HepG2 (cell line): ENCODE measurements around the gene STIM1. TPM values are rescaled to one million over a fixed set of nuclear protein-coding genes. Genes with fewer than 3 reads are reported as not detected.

Experiments
- CREM ChIP-seq, 2 experiments: sonication (generic) in 1 of 2; formaldehyde crosslinking in 1 of 2; IDR thresholded peaks; 2 replicates each; pipeline versions ENCODE4 v1.4.0 to v1.6.1; 2016 to 2020; ENCODE audit warnings: antibody characterized with exemption in 1 of 2, mild to moderate bottlenecking in 1 of 2, missing genetic modification reagents in 1 of 2
- EED ChIP-seq: sonication (generic); formaldehyde crosslinking; IDR thresholded peaks from 2 replicates; pipeline ENCODE4 v1.5.0; 2020; ENCODE audit warnings: mild to moderate bottlenecking, missing genetic modification reagents
- FOSL2 ChIP-seq: sonication (generic); formaldehyde crosslinking; IDR thresholded peaks from 2 replicates; pipeline ENCODE4 v1.4.0; 2020; ENCODE audit warnings: missing genetic modification reagents
- FOXJ3 ChIP-seq: sonication (generic); formaldehyde crosslinking; IDR thresholded peaks from 2 replicates; pipeline ENCODE4 v1.4.0; 2020; ENCODE audit warnings: missing genetic modification reagents, mild to moderate bottlenecking, borderline replicate concordance
- ISL2 ChIP-seq: sonication (generic); formaldehyde crosslinking; IDR thresholded peaks from 2 replicates; pipeline ENCODE4 v1.5.0; 2020; ENCODE audit warnings: missing genetic modification reagents
- PAXIP1 ChIP-seq: sonication (generic); formaldehyde crosslinking; conservative IDR thresholded peaks from 2 replicates; pipeline ENCODE4 v1.4.0; 2020; ENCODE audit warnings: mild to moderate bottlenecking, missing genetic modification reagents, moderate library complexity
- SNAPC5 ChIP-seq: sonication (generic); formaldehyde crosslinking; IDR thresholded peaks from 2 replicates; pipeline ENCODE4 v1.8.1; 2023; ENCODE audit warnings: mild to moderate bottlenecking, missing genetic modification reagents, borderline replicate concordance
- YY1 ChIP-seq: IDR thresholded peaks from 2 replicates; pipeline ENCODE4 v1.6.1; 2011; ENCODE audit warnings: low read length, low read depth, moderate library complexity, mild to moderate bottlenecking; ENCODE audit not compliant: insufficient read depth, insufficient replicate concordance
- ZBTB7A ChIP-seq: sonication (generic); formaldehyde crosslinking; IDR thresholded peaks from 2 replicates; pipeline ENCODE4 v1.8.0; 2022; ENCODE audit warnings: mild to moderate bottlenecking, missing genetic modification reagents
- ZMYM2 ChIP-seq: sonication (generic); formaldehyde crosslinking; IDR thresholded peaks from 2 replicates; pipeline ENCODE4 v1.8.0; 2022; ENCODE audit warnings: mild to moderate bottlenecking, missing genetic modification reagents
- ZNF282 ChIP-seq: fragments of 450-650 bp; IDR thresholded peaks from 2 replicates; pipeline ENCODE4 v1.6.1; 2018; ENCODE audit not compliant: partially characterized antibody
- ZNF292 ChIP-seq: sonication (generic); formaldehyde crosslinking; IDR thresholded peaks from 2 replicates; pipeline ENCODE4 v1.8.1; 2022; ENCODE audit warnings: mild to moderate bottlenecking, low read depth, missing genetic modification reagents, borderline replicate concordance
- ZNF383 ChIP-seq: sonication (generic); formaldehyde crosslinking; IDR thresholded peaks from 2 replicates; pipeline ENCODE4 v1.4.0; 2020; ENCODE audit warnings: missing genetic modification reagents, mild to moderate bottlenecking, borderline replicate concordance
- polyA plus RNA-seq, 8 experiments: library from polyadenylated mRNA; depleted of rRNA in 3 of 8; stranded (reverse) in 7 of 8; unstranded in 1 of 8; fragments of >200 nt; fragmentation: Illumina TruSeq in 4 of 8; extraction: Trizol in 4 of 8; gene quantifications; 2 replicates each; pipeline versions ENCODE4 v1.2.1 to v1.2.3, GENCODE V29; 2011 to 2016; ENCODE audit warnings: low read depth in 4 of 8, missing spikeins in 1 of 8, mixed read lengths in 1 of 8; ENCODE audit not compliant: insufficient read depth in 1 of 8
- total RNA-seq, 5 experiments: library from RNA; depleted of rRNA; stranded (reverse); fragments of >200 nt; fragmentation: Illumina TruSeq; extraction: Trizol; gene quantifications; 2 replicates each; pipeline ENCODE4 v1.2.3, GENCODE V29; 2016; ENCODE audit warnings: low read depth in 1 of 5
- TF ChIP-seq, protein P1 (sequence below), 2 experiments: sonication (generic) in 1 of 2; formaldehyde crosslinking in 1 of 2; IDR thresholded peaks; 2 replicates each; pipeline versions ENCODE4 v1.4.0 to v1.6.1; 2018 to 2020; ENCODE audit warnings: missing genetic modification reagents in 2 of 2, borderline replicate concordance in 1 of 2, low read depth in 1 of 2, mild to moderate bottlenecking in 1 of 2, missing biosample characterization in 1 of 2
- TF ChIP-seq, protein P2 (sequence below): sonication (generic); formaldehyde crosslinking; IDR thresholded peaks from 2 replicates; pipeline ENCODE4 v1.5.1; 2020; ENCODE audit warnings: missing genetic modification reagents, mild to moderate bottlenecking, borderline replicate concordance
- TF ChIP-seq, protein P3 (sequence below): sonication (generic); formaldehyde crosslinking; IDR thresholded peaks from 2 replicates; pipeline ENCODE4 v1.5.0; 2020; ENCODE audit warnings: mild to moderate bottlenecking, missing genetic modification reagents, borderline replicate concordance

Gene STIM1
- total and polyA plus RNA-seq, 2 of the 13 experiments (the other 11 are each of a cell fraction or from before 2014, with no cell fraction given): 19.2 to 28.5 TPM

DNA sequence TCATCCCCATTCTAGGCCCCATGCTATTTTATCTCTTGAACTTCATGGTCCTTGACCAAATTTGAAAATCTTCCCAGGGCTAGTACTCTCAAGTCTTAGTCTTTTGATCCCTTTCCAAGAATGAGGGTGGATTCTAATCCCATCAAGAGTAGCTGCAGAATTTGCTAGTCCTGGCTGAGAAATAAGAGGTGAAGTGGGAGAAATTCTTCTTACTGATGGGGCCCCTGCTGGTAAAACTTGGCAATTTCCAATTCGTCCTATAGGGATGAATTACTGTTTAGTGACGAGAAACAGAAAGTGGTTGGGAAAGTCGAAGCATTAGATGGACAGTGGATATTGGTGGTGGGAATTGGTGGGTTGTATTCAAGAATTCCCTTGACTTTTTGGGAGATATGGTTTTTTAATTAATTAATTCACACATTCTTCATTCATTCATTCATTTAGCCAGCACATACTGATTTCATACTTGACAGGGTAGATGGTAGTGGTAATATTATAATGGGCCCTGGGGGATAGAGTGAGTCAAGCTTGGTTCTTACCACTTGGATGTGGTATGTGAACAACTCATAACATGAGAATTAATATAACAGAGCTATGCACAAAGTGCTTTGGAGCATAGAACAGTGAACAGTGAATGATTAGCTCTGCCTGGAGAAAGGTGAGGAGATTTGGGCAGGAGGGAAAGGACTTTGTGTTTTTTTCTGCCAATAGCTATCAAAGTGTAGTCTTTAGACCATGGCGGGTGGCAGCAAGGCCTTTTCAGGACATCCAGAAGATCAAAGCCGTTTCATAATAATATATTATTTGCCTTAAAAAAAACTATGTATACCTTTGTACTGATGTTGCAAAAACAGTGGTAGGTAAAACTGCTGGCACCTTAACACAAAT is 103.8 kb downstream of the STIM1 start (continued):
- TF ChIP-seq ZNF282: no peak
- TF ChIP-seq ZNF383 (CRISPR knock-in tag): no peak
- peak; percentile 82 for TF ChIP-seq PAXIP1 (CRISPR knock-in tag)
- no peak for TF ChIP-seq YY1
- TF ChIP-seq ZNF292: 0 out of 2 replicates have a peak, but pooled peaks have one; percentile 25
- no peak for TF ChIP-seq SNAPC5 (CRISPR knock-in tag)
- TF ChIP-seq, protein P1, sequence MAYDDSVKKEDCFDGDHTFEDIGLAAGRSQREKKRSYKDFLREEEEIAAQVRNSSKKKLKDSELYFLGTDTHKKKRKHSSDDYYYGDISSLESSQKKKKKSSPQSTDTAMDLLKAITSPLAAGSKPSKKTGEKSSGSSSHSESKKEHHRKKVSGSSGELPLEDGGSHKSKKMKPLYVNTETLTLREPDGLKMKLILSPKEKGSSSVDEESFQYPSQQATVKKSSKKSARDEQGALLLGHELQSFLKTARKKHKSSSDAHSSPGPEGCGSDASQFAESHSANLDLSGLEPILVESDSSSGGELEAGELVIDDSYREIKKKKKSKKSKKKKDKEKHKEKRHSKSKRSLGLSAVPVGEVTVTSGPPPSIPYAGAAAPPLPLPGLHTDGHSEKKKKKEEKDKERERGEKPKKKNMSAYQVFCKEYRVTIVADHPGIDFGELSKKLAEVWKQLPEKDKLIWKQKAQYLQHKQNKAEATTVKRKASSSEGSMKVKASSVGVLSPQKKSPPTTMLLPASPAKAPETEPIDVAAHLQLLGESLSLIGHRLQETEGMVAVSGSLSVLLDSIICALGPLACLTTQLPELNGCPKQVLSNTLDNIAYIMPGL (CRISPR knock-in tag; IDR thresholded peaks at IDR 0.05; ENCODE audit: borderline replicate concordance in 1 of 2, low read depth in 1 of 2): 0 out of 4 replicates have a peak, but pooled peaks of 1 of the 2 experiments have one; percentile 34
- TF ChIP-seq, protein P2, sequence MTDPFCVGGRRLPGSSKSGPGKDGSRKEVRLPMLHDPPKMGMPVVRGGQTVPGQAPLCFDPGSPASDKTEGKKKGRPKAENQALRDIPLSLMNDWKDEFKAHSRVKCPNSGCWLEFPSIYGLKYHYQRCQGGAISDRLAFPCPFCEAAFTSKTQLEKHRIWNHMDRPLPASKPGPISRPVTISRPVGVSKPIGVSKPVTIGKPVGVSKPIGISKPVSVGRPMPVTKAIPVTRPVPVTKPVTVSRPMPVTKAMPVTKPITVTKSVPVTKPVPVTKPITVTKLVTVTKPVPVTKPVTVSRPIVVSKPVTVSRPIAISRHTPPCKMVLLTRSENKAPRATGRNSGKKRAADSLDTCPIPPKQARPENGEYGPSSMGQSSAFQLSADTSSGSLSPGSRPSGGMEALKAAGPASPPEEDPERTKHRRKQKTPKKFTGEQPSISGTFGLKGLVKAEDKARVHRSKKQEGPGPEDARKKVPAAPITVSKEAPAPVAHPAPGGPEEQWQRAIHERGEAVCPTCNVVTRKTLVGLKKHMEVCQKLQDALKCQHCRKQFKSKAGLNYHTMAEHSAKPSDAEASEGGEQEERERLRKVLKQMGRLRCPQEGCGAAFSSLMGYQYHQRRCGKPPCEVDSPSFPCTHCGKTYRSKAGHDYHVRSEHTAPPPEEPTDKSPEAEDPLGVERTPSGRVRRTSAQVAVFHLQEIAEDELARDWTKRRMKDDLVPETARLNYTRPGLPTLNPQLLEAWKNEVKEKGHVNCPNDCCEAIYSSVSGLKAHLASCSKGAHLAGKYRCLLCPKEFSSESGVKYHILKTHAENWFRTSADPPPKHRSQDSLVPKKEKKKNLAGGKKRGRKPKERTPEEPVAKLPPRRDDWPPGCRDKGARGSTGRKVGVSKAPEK (CRISPR knock-in tag): no peak
- peak; percentile 57; the same call in 1 of the 2 replicates for TF ChIP-seq FOXJ3 (CRISPR knock-in tag)
- TF ChIP-seq ZMYM2: no peak
- no peak for TF ChIP-seq FOSL2 (CRISPR knock-in tag)
- no peak for TF ChIP-seq ZBTB7A (CRISPR knock-in tag)
- TF ChIP-seq EED: no peak
- peak; percentile 61; the same call in 1 of the 2 replicates for TF ChIP-seq CREM (IDR thresholded peaks at IDR 0.05)
- no peak for TF ChIP-seq CREM (CRISPR knock-in tag; IDR thresholded peaks at IDR 0.05)
- TF ChIP-seq, protein P3, sequence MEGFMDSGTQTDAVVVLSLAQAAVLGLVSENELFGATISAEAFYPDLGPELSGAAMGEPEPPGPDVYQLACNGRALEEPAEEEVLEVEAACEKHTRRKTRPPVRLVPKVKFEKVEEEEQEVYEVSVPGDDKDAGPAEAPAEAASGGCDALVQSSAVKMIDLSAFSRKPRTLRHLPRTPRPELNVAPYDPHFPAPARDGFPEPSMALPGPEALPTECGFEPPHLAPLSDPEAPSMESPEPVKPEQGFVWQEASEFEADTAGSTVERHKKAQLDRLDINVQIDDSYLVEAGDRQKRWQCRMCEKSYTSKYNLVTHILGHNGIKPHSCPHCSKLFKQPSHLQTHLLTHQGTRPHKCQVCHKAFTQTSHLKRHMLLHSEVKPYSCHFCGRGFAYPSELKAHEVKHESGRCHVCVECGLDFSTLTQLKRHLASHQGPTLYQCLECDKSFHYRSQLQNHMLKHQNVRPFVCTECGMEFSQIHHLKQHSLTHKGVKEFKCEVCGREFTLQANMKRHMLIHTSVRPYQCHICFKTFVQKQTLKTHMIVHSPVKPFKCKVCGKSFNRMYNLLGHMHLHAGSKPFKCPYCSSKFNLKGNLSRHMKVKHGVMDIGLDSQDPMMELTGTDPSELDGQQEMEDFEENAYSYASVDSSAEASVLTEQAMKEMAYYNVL (CRISPR knock-in tag): 0 out of 2 replicates have a peak, but pooled peaks have one; percentile 37
- peak; percentile 66; the same call in 1 of the 2 replicates for TF ChIP-seq ISL2 (CRISPR knock-in tag)
